Endothelial cell of umbilical vein (primary cell): ENCODE results near the gene KRTAP20-2. TPM values are rescaled to one million over a fixed set of nuclear protein-coding genes. Genes with fewer than 3 reads are reported as not detected.

Source experiments
- BruUV-seq: library from RNA; stranded (reverse); fragments of 400-500 nt; replicated peaks from 2 replicates; lab custom pipeline; 2021; lab: Mats Ljungman, UMichigan
- CTCF ChIA-PET: fragments of 300-600, 350-600 bp; sonication (Branson Sonifier 250); formaldehyde crosslinking; loops from one replicate; lab custom pipeline; 2021; ENCODE audit warnings: antibody characterized with exemption, inconsistent platforms; lab: Charles Lee
- POLR2A ChIA-PET: fragments of 300-600, 350-600 bp; sonication (Branson Sonifier 250); formaldehyde crosslinking; loops from one replicate; lab custom pipeline; 2021; ENCODE audit warnings: antibody characterized with exemption, inconsistent platforms; lab: Charles Lee
- DNase-seq: peaks from one replicate; pipeline ENCODE4 v3.0.0-alpha.2; 2011; ENCODE audit warnings: low read depth, low spot score
- FAIRE-seq: peaks from 2 replicates; lab custom pipeline; 2011; peaks lifted over from hg19 to GRCh38; lab: Jason Lieb, UNC
- H2AFZ ChIP-seq: 2 replicates; pipeline ENCODE4 v1.6.0; 2012; ENCODE audit warnings: low read depth, low read length, control low read depth, inconsistent platforms
- H3K27ac ChIP-seq: 2 replicates; pipeline ENCODE4 v1.5.1; 2011; ENCODE audit warnings: low read depth, mild to moderate bottlenecking, control low read depth, low read length, moderate library complexity; ENCODE audit not compliant: insufficient read depth
- H3K27me3 ChIP-seq, 2 experiments: 2 replicates each; pipeline versions ENCODE4 v1.6.0 to v1.6.1; 2011; ENCODE audit warnings: low read length in 2 of 2, mixed read lengths in 1 of 2; ENCODE audit not compliant: control insufficient read depth in 2 of 2, insufficient read depth in 2 of 2
- H3K36me3 ChIP-seq, 2 experiments: 2 replicates in 1 of 2; 3 replicates in 1 of 2; pipeline ENCODE4 v1.5.1; 2011; ENCODE audit warnings: low read length in 2 of 2, mild to moderate bottlenecking in 1 of 2, moderate library complexity in 1 of 2; ENCODE audit not compliant: control insufficient read depth in 2 of 2, insufficient read depth in 2 of 2; ENCODE audit errors: extremely low read depth in 1 of 2
- H3K4me1 ChIP-seq: 3 replicates; pipeline ENCODE4 v1.5.1; 2011; ENCODE audit warnings: mild to moderate bottlenecking, low read length; ENCODE audit not compliant: control insufficient read depth, insufficient read depth; ENCODE audit errors: extremely low read depth
- H3K4me2 ChIP-seq: 2 replicates; pipeline ENCODE4 v1.6.1; 2011; ENCODE audit warnings: low read length, control low read depth, mixed read lengths; ENCODE audit not compliant: insufficient read depth
- H3K4me3 ChIP-seq, 3 experiments: fragments of 200-600 bp in 1 of 3; sonication (generic), shearing (Covaris generic) in 1 of 3; replicated peaks in 1 of 3; 2 replicates each; pipeline ENCODE4 v1.5.1; 2011 to 2016; ENCODE audit warnings: control low read depth in 3 of 3, low read length in 3 of 3, mild to moderate bottlenecking in 2 of 3, inconsistent platforms in 1 of 3, low read depth in 1 of 3, moderate library complexity in 1 of 3; ENCODE audit not compliant: insufficient read depth in 1 of 3
- H3K79me2 ChIP-seq: 2 replicates; pipeline ENCODE4 v1.6.0; 2012; ENCODE audit warnings: low read length, inconsistent platforms; ENCODE audit not compliant: control insufficient read depth, insufficient read depth
- H3K9ac ChIP-seq: replicated peaks from 2 replicates; pipeline ENCODE3; 2011; ENCODE audit warnings: low read length, control low read depth; ENCODE audit not compliant: insufficient read depth; ENCODE audit errors: extremely low read depth
- H3K9me1 ChIP-seq: replicated peaks from 3 replicates; pipeline ENCODE4 v1.6.0; 2011; ENCODE audit warnings: mild to moderate bottlenecking, low read length; ENCODE audit not compliant: control insufficient read depth, insufficient read depth; ENCODE audit errors: extremely low read depth
- H3K9me3 ChIP-seq: replicated peaks from 2 replicates; pipeline ENCODE4 v1.5.1; 2012; ENCODE audit warnings: low read length, inconsistent platforms; ENCODE audit not compliant: control insufficient read depth, insufficient read depth
- H4K20me1 ChIP-seq: replicated peaks from 2 replicates; pipeline ENCODE3; 2011; ENCODE audit warnings: mild to moderate bottlenecking, low read length; ENCODE audit not compliant: control insufficient read depth, insufficient read depth; ENCODE audit errors: extremely low read depth
- CTCF ChIP-seq, 2 donors: IDR thresholded peaks; 1 replicate in 1 of 2; 2 replicates in 1 of 2; pipeline ENCODE4 v1.5.1; 2011; ENCODE audit warnings: low read length in 2 of 2, mild to moderate bottlenecking in 2 of 2, moderate library complexity in 2 of 2, control low read depth in 1 of 2, inconsistent platforms in 1 of 2, low read depth in 1 of 2; ENCODE audit not compliant: insufficient read depth in 1 of 2; ENCODE audit errors: extremely low read depth in 1 of 2
- EZH2 ChIP-seq: IDR thresholded peaks from 2 replicates; pipeline ENCODE4 v1.6.1; 2012; ENCODE audit warnings: borderline replicate concordance, low read depth, mild to moderate bottlenecking, moderate library complexity, low read length, inconsistent platforms; ENCODE audit not compliant: severe bottlenecking
- FOS ChIP-seq: IDR thresholded peaks from 2 replicates; pipeline ENCODE4 v1.6.1; 2011; ENCODE audit warnings: mild to moderate bottlenecking, low read length, moderate library complexity, borderline replicate concordance; ENCODE audit not compliant: insufficient read depth
- GATA2 ChIP-seq: IDR thresholded peaks from 2 replicates; pipeline ENCODE4 v1.7.0; 2011; ENCODE audit warnings: low read depth, mild to moderate bottlenecking, moderate library complexity, mixed read lengths, low read length; ENCODE audit not compliant: insufficient read length, insufficient read depth
- JUN ChIP-seq: IDR thresholded peaks from 2 replicates; pipeline ENCODE4 v1.6.1; 2011; ENCODE audit warnings: borderline replicate concordance, low read depth; ENCODE audit not compliant: insufficient read length, insufficient read depth
- MAX ChIP-seq: IDR thresholded peaks from 2 replicates; pipeline ENCODE4 v1.6.1; 2011; ENCODE audit not compliant: insufficient read depth, insufficient read length
- MYC ChIP-seq: IDR thresholded peaks from one replicate; pipeline ENCODE4 v1.6.1; 2011; ENCODE audit warnings: mild to moderate bottlenecking, low read depth, low read length
- POLR2A ChIP-seq: IDR thresholded peaks from 2 replicates; pipeline ENCODE4 v1.6.1; 2012; ENCODE audit warnings: low read depth, mild to moderate bottlenecking, control low read depth, low read length
- POLR2AphosphoS5 ChIP-seq: IDR thresholded peaks from 2 replicates; pipeline ENCODE4 v1.6.1; 2012; ENCODE audit warnings: low read depth, mild to moderate bottlenecking, control low read depth, low read length, moderate library complexity; ENCODE audit not compliant: insufficient read depth
- dilution Hi-C: fragments of 300-500 bp; cut with MboI; formaldehyde crosslinking; loops from one replicate; pipeline ENCODE4 v1.15.0; 2019; ENCODE audit warnings: low sequenced_read_pairs; ENCODE audit not compliant: extremely low pct_ligation_motif_present
- intact Hi-C: fragments of 100-400 bp; cut with micrococcal nuclease; formaldehyde crosslinking; loops from one replicate; pipeline ENCODE4 v1.10.0; 2022
- polyA plus RNA-seq, 4 experiments: library from polyadenylated mRNA; depleted of rRNA in 3 of 4; stranded (reverse) in 3 of 4; unstranded in 1 of 4; fragments of >200 nt; gene quantifications; 2 replicates each; pipeline versions ENCODE4 v1.2.1 to v1.2.3, GENCODE V29; 2011 to 2012; ENCODE audit warnings: missing spikeins in 1 of 4
- total RNA-seq: library from RNA; stranded (reverse); gene quantifications from 2 replicates; pipeline ENCODE4 v1.2.3, GENCODE V29; 2021

The KRTAP20-2 gene
- total and polyA plus RNA-seq, 2 donors (not counting 3 experiments of a cell fraction or from before 2014, with no cell fraction given): not detected

GRCh38 chr21:30646904-30647414, 12.0 kb downstream of the KRTAP20-2 start:
- no peak for TF ChIP-seq CTCF (IDR thresholded peaks at IDR 0.05; ENCODE audit: extremely low read depth in 1 of 2, insufficient read depth in 1 of 2, low read depth in 1 of 2, low read length in 2 of 2)
- no peak for TF ChIP-seq MYC
- no peak for TF ChIP-seq FOS
- no peak for TF ChIP-seq GATA2
- no peak for TF ChIP-seq JUN
- no peak for TF ChIP-seq POLR2AphosphoS5
- TF ChIP-seq MAX: no peak
- no peak for TF ChIP-seq EZH2
- TF ChIP-seq POLR2A: no peak
- Histone ChIP-seq H3K27me3 (no peaks in the 10 kb centered on the region), H3K9me3 (peaks cover 2% of the 10 kb centered on the region), H2AFZ (no peak overlapping the region), H3K4me3 (no peak overlapping the region), H3K9me1 (no peaks in the 10 kb centered on the region), H3K9ac (no peak overlapping the region), H3K4me2 (no peak overlapping the region), H3K79me2 (no peaks in the 10 kb centered on the region), H3K4me1 (no peaks in the 10 kb centered on the region), H3K27ac (no peak overlapping the region), H3K36me3 (no peaks in the 10 kb centered on the region), H4K20me1 (no peaks in the 10 kb centered on the region)
- FAIRE-seq (no peak), DNase-seq (no peak)
- BruUV-seq: no TSS peak
- CTCF ChIA-PET: no interaction called here
- dilution Hi-C loops (no loop called here), intact Hi-C loops (no loop called here)
- POLR2A ChIA-PET: no interaction called here
